Kidney glomerular epithelial cell (primary cell): ENCODE measurements around the gene FOXP1.
A peak's percentile ranks its signal among the peaks of the same experiment; 100 is the strongest.

Experiments used
- DNase-seq: peaks from one replicate; lab custom pipeline; 2025; lab: John Stamatoyannopoulos, UW

FOXP1 gene

DNA sequence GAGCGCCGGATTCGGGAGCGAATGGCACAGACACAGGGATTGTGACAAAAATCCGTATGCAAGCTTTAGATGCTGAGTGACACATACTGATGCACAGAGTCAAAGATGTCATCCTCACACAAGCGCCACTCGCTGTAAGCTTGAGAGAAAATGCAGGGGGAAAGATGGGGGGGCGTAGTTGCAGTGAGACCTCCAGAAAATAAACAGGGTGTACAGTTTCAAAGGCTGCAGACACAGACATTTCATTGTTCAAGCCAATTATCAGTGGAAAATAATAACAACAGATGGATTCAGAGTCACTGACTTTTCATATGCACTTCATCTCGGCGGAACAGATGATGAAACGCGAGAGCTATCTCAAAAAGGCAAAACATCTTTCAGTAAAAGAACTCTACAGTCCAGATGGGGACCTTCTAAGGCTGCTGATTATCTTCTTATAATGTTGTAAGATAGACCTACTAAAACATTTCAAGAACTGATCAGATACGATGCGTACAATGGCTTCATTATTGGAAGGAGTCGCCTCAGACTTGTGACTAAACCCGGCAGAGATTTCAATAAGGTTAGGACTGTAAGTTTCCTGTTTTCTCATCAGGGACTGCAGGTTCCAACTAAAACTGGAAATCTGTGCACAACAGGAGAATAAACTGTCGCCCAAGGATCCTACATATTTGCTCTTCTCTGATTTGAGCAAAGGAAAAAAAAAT is 275.4 kb downstream of the FOXP1 start:
- no peak for DNase-seq

DNA sequence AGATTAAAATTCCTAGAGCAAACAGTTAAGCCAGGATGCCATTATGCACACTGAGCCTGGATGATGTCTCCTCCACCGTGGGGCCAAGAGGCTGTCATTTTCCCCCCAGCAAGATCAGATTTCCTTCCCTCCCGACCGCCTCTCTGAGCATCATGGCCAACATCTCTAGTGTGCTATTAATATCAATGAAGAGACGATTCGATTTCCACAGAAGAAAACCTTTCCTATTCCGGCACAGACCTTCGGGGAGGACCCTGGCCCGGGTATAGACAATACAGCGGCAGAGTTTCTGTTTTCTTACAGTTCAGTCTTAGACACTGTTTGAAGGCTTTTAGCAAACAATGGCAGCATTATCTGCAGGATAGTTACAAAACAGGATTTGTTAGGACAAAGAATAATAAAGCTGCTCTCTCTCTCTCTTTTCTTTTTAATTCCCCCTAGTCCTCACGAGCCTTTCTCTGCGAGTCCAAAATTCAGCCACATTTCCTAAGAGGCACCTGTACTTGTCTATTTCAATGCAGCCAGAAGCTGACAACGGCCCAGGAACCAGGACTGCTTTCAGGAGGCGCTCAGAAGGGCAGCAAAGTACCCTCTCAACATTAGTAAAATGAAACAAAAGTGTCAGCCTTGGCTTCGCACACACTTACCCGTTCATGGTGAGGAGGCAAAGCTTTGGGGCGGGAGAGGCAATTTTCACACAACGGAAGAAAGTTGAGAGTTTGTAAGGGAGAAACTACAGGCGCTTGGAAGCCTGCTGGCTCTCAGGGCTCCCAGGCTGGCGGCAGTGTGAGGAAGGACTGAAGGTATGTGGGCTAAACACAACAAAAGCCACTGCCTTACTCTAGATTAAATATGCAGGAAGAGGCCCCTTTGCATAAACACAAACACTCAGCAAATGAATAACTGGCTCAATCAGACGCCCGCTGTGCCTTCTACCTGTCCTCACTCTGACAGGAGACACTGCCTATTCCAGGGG is 278.0 kb downstream of the FOXP1 start:
- peak; percentile 31 for DNase-seq

DNA sequence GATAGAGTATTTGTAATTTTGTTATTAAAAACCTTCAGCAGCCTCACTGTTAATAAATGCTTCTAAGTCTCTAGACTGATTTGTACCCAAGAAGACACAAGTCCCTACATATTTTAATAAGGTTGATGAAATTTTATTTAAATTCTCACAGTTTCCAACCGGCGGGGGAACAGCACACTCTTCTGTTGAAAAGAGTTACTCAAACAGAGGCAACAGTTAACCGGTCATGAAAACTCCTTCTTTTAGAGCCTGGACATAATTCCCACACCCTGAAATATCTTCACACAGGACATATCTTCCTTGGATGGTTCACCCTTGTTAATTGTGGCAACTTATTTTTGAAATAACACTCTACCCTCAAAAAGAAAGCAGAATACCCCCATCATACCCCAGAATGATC is 278.8 kb downstream of the FOXP1 start:
- peak; percentile 17 for DNase-seq

GRCh38 chr3:71304247-71304646 is 279.3 kb downstream of the FOXP1 start:
- DNase-seq, result no peak

- no peak for DNase-seq
These were observed 279.8 kb downstream of the FOXP1 start for GRCh38 chr3:71303627-71304200.

GRCh38 chr3:71302604-71303003 is 280.9 kb downstream of the FOXP1 start:
- DNase-seq, result no peak

DNA sequence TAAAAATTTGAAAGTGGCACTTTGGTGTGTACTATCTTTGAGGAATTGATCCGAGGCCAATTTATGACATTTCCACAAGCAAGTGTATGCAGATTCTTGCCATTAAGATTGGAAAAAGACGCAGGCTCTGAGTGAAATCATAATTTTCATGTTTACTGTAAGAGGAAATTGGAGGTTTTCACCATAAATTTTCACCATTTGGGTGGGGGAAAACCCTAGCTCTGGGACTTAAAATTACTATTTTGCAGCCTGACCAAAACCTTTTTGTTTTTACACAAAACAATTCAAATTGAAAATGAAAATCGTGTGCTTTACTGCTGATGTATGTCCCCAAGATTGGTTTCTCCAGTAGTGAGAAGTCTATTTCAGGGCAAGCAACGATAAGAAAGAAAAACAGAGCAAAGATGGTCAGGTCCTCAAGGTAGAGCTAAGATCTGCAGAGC is 282.6 kb downstream of the FOXP1 start:
- DNase-seq, result no peak

- DNase-seq, result no peak
These were observed 284.4 kb downstream of the FOXP1 start for GRCh38 chr3:71299160-71299559.

DNA sequence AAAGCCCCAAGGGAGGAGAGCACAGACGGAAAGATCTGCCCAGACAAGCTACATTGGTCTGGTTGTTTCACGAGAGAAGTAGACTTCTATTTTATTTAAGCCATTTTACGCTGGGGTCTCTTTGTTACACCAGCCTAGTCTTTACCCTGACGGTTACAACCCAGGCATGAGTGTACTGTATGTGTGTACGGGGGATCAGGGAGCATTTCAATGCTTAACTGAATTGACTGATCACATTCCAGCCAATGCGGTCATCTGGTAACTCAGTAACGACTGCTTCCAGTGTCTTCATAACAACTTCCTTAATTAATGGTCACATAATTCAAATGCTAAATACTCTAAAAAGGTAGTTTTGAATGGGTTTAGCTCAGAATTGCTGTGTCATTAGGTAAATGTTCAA is 288.6 kb downstream of the FOXP1 start:
- DNase-seq, result peak; percentile 38

GRCh38 chr3:71290301-71290700 is 293.2 kb downstream of the FOXP1 start:
- DNase-seq, result no peak

DNA sequence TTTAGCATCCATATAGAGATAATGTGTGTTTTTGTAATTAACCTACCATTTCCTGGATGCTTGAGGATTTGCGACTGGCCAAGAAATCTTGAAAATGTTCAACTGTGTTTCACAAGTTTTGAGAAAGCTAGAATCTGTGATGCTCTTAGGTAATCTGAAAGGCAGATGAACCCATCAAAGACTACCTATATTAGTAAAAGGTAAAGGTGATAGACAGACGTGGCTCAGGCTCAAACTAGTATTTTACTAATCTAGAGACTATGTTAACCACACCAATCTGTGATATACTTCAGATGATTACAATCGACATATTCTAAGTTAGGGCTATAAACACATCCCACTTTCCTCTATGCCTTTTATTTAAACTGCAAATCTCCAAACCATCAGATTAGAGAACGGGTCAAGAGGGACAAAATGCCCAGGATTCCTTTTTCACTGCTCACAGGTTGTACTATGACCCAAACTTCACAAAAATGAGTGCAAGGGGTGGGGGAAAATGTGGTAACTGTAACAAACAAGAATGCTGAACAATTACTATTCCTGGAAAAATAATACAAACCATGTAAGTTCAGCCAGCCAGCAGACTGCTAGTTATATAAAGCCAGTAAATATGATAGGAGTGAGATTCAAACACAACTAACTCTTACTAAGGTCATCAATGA is 295.1 kb downstream of the FOXP1 start:
- DNase-seq, result no peak

GRCh38 chr3:71285086-71285485 is 298.4 kb downstream of the FOXP1 start:
- DNase-seq, result no peak

- no peak for DNase-seq
These were observed 300.6 kb downstream of the FOXP1 start for GRCh38 chr3:71282976-71283375.

DNA sequence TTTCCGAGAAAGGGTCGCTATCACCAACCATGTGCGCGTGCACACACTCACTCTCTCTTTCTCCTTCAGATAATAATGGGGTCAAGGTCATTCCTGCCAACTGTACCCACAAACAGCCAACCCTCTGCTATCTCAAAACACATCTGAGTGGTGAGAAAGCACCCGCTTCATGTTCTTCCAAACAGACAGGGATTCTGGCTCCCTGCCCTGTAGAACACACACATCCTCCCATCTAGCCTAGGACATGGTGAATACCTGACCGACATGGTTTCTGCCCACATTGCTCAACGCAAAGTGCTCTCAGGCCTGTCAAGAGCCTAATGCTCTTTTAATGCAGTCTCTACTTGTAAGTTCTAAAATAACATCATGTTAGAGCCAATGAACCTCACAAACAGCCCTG is 302.2 kb downstream of the FOXP1 start:
- no peak for DNase-seq

GRCh38 chr3:71277341-71277740 is 306.2 kb downstream of the FOXP1 start:
- DNase-seq, result no peak

- no peak for DNase-seq
These were observed 307.0 kb downstream of the FOXP1 start for GRCh38 chr3:71276531-71276930.

DNA sequence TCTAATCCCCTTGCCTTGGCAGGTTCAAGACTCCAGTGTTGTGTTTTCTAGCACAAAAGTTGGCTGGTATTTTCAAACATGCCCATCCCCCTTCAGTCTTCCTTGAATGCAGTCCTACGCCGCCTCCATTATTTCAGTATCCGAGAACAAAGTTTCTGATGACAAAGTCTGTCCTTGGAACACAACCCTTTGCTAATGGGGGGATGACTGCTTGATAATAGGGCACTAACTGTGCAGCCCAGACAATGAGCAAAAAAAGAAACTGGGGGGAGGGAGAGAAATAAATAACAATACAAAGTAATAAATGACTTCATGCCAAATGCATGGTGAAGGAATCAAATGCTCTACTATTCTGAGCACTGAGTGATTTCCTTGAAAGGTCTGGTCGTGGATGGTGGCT is 310.1 kb downstream of the FOXP1 start:
- no peak for DNase-seq

GRCh38 chr3:71271596-71271995 is 311.9 kb downstream of the FOXP1 start:
- DNase-seq, result no peak

DNA sequence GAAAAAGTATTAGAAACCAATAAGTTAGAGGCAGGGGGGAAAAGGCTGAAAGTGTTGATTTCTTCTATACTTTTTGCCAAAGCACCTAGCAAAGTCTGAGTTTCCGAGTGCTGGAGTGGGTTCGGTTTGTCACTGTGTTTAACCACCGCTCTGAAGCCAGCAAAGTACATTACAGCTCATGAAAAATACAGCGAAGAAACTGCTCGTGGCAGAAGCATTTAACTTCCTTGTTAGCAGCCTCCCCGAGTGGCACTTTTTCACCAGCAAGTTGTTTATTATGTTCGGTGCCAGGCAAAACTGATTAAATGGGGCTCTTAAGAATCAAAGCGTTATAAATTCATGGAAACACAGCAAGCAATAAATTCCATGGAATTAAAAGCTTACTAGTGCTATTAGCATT is 313.6 kb downstream of the FOXP1 start:
- no peak for DNase-seq

DNA sequence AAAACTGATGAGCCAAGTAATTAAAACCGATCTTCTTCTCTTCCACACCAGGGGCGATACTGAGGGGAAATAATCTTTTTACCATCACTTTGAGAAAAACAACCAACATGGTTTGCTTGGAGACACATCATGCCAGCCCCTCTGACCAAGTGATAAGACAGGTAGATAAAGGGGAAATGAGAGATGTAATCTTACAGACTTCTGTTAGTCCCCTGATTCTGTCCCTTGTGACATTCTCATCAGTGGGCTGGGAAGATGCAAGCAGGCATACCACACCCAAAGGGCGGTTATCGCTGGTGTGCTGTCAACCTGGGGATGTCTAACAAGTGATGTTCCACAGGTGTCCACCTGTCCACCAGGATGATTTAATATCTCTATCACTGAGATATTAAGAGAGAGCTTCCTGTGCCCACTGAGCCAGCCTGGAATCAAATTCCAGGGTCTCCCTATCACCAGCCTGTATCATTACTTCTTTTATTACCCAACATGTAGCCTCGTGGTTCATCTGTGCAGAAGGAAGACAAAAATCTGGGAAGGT is 315.0 kb downstream of the FOXP1 start:
- DNase-seq, result no peak

- no peak for DNase-seq
These were observed 316.7 kb downstream of the FOXP1 start for GRCh38 chr3:71266875-71267274.

- no peak for DNase-seq
These were observed 318.1 kb downstream of the FOXP1 start for GRCh38 chr3:71265365-71265915.
